GM12878 (cell line): Measurements from ENCODE around the gene CCDC57. TPM values are rescaled to one million over a fixed set of nuclear protein-coding genes. Genes with fewer than 3 reads are reported as not detected.

Experiments
- ATAC-seq: fragments of 200-7000 bp; cut with Tn5 transposase; 3 replicates; pipeline ENCODE4 v1.9.1; 2020; ENCODE audit warnings: mild to moderate bottlenecking, moderate library complexity
- BruUV-seq: library from RNA; stranded (reverse); fragments of 400-500 nt; replicated peaks from 2 replicates; lab custom pipeline; 2021; lab: Mats Ljungman, UMichigan
- CTCF ChIA-PET: fragments of 300-600 bp; sonication (Branson Sonifier 250); formaldehyde crosslinking; extraction: SDS; loops from one replicate; lab custom pipeline; 2021; ENCODE audit warnings: inconsistent platforms; lab: Yijun Ruan, JAX
- POLR2A ChIA-PET: fragments of 350-600 bp; formaldehyde crosslinking; extraction: SDS; loops from one replicate; lab custom pipeline; 2021; ENCODE audit warnings: inconsistent platforms; lab: Charles Lee
- RAD21 ChIA-PET: fragments of 300-600 bp; sonication (Branson Sonifier 250); formaldehyde crosslinking; loops from one replicate; lab custom pipeline; 2023; ENCODE audit warnings: antibody characterized with exemption; ENCODE audit not compliant: unreplicated experiment; lab: Charles Lee
- SMC1A ChIA-PET: fragments of 300-600 bp; sonication (Branson Sonifier 250); formaldehyde crosslinking; loops from one replicate; lab custom pipeline; 2023; ENCODE audit not compliant: unreplicated experiment, uncharacterized antibody; lab: Charles Lee
- DNase-seq: peaks from one replicate; pipeline ENCODE4 v3.0.0-alpha.2; 2011; ENCODE audit warnings: low read depth, low spot score
- FAIRE-seq: peaks from 3 replicates; lab custom pipeline; 2011; peaks lifted over from hg19 to GRCh38; lab: Jason Lieb, UNC
- H2AFZ ChIP-seq: 2 replicates; pipeline ENCODE4 v1.6.0; 2011; ENCODE audit warnings: low read depth, low read length, control low read depth; ENCODE audit not compliant: control insufficient read depth
- H3K27ac ChIP-seq: 2 replicates; pipeline ENCODE4 v1.5.1; 2011; ENCODE audit warnings: control low read depth; ENCODE audit not compliant: control insufficient read depth, insufficient read depth
- H3K27me3 ChIP-seq, 2 experiments: replicated peaks in 1 of 2; 2 replicates each; pipeline versions ENCODE4 v1.6.0 to v1.6.1; 2011; ENCODE audit warnings: low read length in 1 of 2; ENCODE audit not compliant: control insufficient read depth in 2 of 2, insufficient read depth in 2 of 2
- H3K36me3 ChIP-seq, 2 experiments: 2 replicates each; pipeline ENCODE4 v1.5.1; 2011; ENCODE audit warnings: low read length in 1 of 2; ENCODE audit not compliant: control insufficient read depth in 2 of 2, insufficient read depth in 2 of 2
- H3K4me1 ChIP-seq: 2 replicates; pipeline ENCODE4 v1.6.1; 2011; ENCODE audit warnings: mild to moderate bottlenecking, low read length, moderate library complexity, mixed read lengths; ENCODE audit not compliant: control insufficient read depth, insufficient read depth
- H3K4me2 ChIP-seq: 2 replicates; pipeline ENCODE4 v1.6.0; 2011; ENCODE audit warnings: control low read depth; ENCODE audit not compliant: control insufficient read depth, insufficient read depth
- H3K4me3 ChIP-seq: fragments of 200-600 bp; sonication (generic); 2 replicates; pipeline ENCODE4 v1.5.1; 2016
- H3K79me2 ChIP-seq: 2 replicates; pipeline ENCODE4 v1.6.0; 2011; ENCODE audit warnings: low read length; ENCODE audit not compliant: control insufficient read depth, insufficient read depth
- H3K9ac ChIP-seq: 2 replicates; pipeline ENCODE4 v1.8.0; 2011; ENCODE audit warnings: low read length, control low read depth, mixed read lengths; ENCODE audit not compliant: control insufficient read depth, insufficient read depth
- H3K9me3 ChIP-seq: replicated peaks from 3 replicates; pipeline ENCODE4 v1.5.1; 2011; ENCODE audit warnings: mild to moderate bottlenecking, low read length; ENCODE audit not compliant: control insufficient read depth, insufficient read depth
- H4K20me1 ChIP-seq: 2 replicates; pipeline ENCODE4 v1.6.0; 2011; ENCODE audit not compliant: control insufficient read depth, insufficient read depth
- BHLHE40 ChIP-seq, 2 experiments: fragments of 450-650 bp in 1 of 2; IDR thresholded peaks; 2 replicates each; pipeline ENCODE4 v1.6.1; 2011 to 2017; ENCODE audit warnings: low read depth in 2 of 2, borderline replicate concordance in 1 of 2, improper control_type of control experiment in 1 of 2, low read length in 1 of 2, mild to moderate bottlenecking in 1 of 2
- BRCA1 ChIP-seq: IDR thresholded peaks from 2 replicates; pipeline ENCODE4 v1.6.1; 2011; ENCODE audit warnings: low read depth, low read length, improper control_type of control experiment
- CBX3 ChIP-seq: fragments of 200-600 bp; sonication (generic); IDR thresholded peaks from 2 replicates; pipeline ENCODE4 v1.6.1; 2016; ENCODE audit warnings: low read depth, borderline replicate concordance
- NFYB ChIP-seq: IDR thresholded peaks from 2 replicates; pipeline ENCODE4 v1.6.1; 2011; ENCODE audit warnings: low read depth, mild to moderate bottlenecking, low read length, improper control_type of control experiment, moderate library complexity; ENCODE audit not compliant: insufficient read depth
- NR2F1 ChIP-seq: fragments of 450-650 bp; conservative IDR thresholded peaks from 2 replicates; pipeline ENCODE4 v1.6.1; 2017; ENCODE audit warnings: mild to moderate bottlenecking
- PBX3 ChIP-seq: IDR thresholded peaks from 2 replicates; pipeline ENCODE4 v1.6.1; 2011; ENCODE audit warnings: mild to moderate bottlenecking, low read depth, low read length, moderate library complexity; ENCODE audit not compliant: insufficient replicate concordance
- PML ChIP-seq: IDR thresholded peaks from 2 replicates; pipeline ENCODE4 v1.6.1; 2012; ENCODE audit warnings: low read length, inconsistent platforms
- TCF12 ChIP-seq: IDR thresholded peaks from 2 replicates; pipeline ENCODE4 v1.6.1; 2011; ENCODE audit warnings: low read depth, mild to moderate bottlenecking, low read length
- ZNF217 ChIP-seq: fragments of 450-650 bp; IDR thresholded peaks from 2 replicates; pipeline ENCODE4 v1.6.1; 2017; ENCODE audit warnings: antibody characterized with exemption, mild to moderate bottlenecking
- ZSCAN29 ChIP-seq: fragments of 450-650 bp; IDR thresholded peaks from 2 replicates; pipeline ENCODE4 v1.6.1; 2017; ENCODE audit warnings: mild to moderate bottlenecking, moderate library complexity
- WGBS: methylation state at CpG from one replicate; pipeline ENCODE4 v1.1.6; 2016; ENCODE audit warnings: low lambda C conversion rate; ENCODE audit not compliant: insufficient replicate concordance, insufficient coverage; ENCODE audit errors: missing lambda C conversion rate; 5-methylcytosine and 5-hydroxymethylcytosine counted together
- in situ Hi-C: fragments of 300-500 bp; cut with MboI; formaldehyde crosslinking; loops from 9 replicates; pipeline ENCODE4 v1.14.3; 2018; ENCODE audit warnings: mixed read lengths
- intact Hi-C: fragments of 100-400 bp; cut with micrococcal nuclease; formaldehyde crosslinking; loops from one replicate; pipeline ENCODE4 v1.14.2; 2022; ENCODE audit not compliant: unreplicated experiment
- polyA plus RNA-seq, 11 experiments: library from polyadenylated mRNA; depleted of rRNA in 4 of 11; unstranded in 6 of 11; stranded (reverse) in 5 of 11; fragments of >200 nt; fragmentation: Nextera tagmentation in 4 of 11; fragmentation: Illumina TruSeq in 1 of 11; extraction: Ambion mirVana in 4 of 11; extraction: Trizol in 1 of 11; gene quantifications; 1 replicate in 1 of 11; 2 replicates in 10 of 11; pipeline versions ENCODE4 v1.2.1 to v1.2.3, GENCODE V29; 2011 to 2016; ENCODE audit warnings: inconsistent platforms in 2 of 11, missing spikeins in 2 of 11, low read depth in 1 of 11
- total RNA-seq, 4 experiments: library from RNA; depleted of rRNA in 3 of 4; stranded (reverse); fragments of >200 nt in 3 of 4; fragmentation: Illumina TruSeq in 1 of 4; extraction: Trizol in 1 of 4; gene quantifications; 2 replicates each; pipeline versions ENCODE4 v1.2.1 to v1.2.3, GENCODE V29; 2013 to 2021
- TF ChIP-seq, protein P1 (sequence below): fragments of 450-650 bp; IDR thresholded peaks from 2 replicates; pipeline ENCODE4 v1.6.1; 2016; ENCODE audit warnings: mild to moderate bottlenecking

CCDC57 gene
- total and polyA plus RNA-seq, 10 of the 15 experiments (the other 5 are each of a cell fraction or from before 2014, with no cell fraction given): 5.4 to 123 (median 45.8) TPM

DNA sequence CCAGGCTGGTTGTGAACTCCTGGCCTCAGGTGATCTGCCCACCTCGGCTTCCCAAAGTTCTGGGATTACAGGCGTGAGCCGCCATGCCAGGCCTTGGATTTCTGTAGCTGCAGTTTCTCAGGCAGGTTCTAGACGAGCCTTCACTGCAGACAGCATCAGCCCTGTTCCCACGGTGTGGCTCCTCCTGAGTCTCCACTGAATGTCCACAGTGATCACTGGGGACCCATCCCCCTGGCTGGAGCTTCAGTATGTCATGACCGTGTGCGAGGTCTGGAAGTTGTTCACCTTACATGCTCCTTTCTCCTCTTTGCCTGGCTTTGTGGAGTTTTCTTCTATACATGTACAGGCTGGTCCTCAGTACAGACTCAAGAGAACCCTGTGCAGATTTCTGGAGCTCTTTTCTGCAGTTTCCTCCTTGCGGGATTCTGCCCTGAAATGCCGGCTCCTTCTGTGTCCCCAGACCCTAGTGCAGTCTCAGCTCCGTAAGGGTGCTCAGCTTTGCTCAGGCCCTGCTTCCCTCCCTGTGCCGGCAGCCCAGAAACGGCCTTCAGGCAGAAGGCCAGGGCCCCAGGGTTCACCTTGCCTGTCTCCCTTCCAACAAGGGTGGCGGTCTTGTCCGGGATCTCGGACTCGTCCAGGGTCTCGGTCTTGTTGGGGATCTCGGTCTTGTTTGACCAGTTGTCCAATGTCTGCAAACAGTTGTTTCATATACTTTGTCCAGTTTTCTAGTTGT lies 100.3 kb downstream of the CCDC57 start:
- no peak overlapping the region for H3K4me3 ChIP-seq
- WGBS: 79% methylated on average over 18 of the region's 18 CpGs
- ChIA-PET RAD21 (no interaction called here), CTCF (no interaction called here)
- ATAC-seq (no peak), DNase-seq (no peak)
- no peak overlapping the region for H3K9ac ChIP-seq
- H2AFZ ChIP-seq: no peak overlapping the region
- no peak overlapping the region for H3K27ac ChIP-seq
- BruUV-seq: no TSS peak
- H3K9me3 ChIP-seq: no peaks in the 10 kb centered on the region
- no peaks in the 10 kb centered on the region for H3K79me2 ChIP-seq
- no peaks in the 10 kb centered on the region for H3K36me3 ChIP-seq
- no peaks in the 10 kb centered on the region for H3K27me3 ChIP-seq
- intact Hi-C loops: no loop called here
- TF ChIP-seq NR2F1 (no peak), TCF12 (no peak)
- TF ChIP-seq, all 136 proteins: peak for 0
- no peaks in the 10 kb centered on the region for H4K20me1 ChIP-seq
- peaks cover 1% of the 10 kb centered on the region for H3K4me1 ChIP-seq
- ChIA-PET SMC1A (interaction anchor here (0.6 kb wide), 1 partner anchor 308 kb away, joined by 3 read pairs; no protein-coding TSS in a partner anchor), POLR2A (no interaction called here)
- no peak overlapping the region for H3K4me2 ChIP-seq
- in situ Hi-C loops: no loop called here
- FAIRE-seq: no peak

GRCh38 chr17:82110298-82110697 lies 102.3 kb downstream of the CCDC57 start:
- DNase-seq: no peak
- 38% methylated on average over 3 of the region's 3 CpGs for WGBS
- no peak overlapping the region for H3K27ac ChIP-seq
- no peak overlapping the region for H2AFZ ChIP-seq
- H3K4me3 ChIP-seq: no peak overlapping the region
- H4K20me1 ChIP-seq: no peaks in the 10 kb centered on the region
- no peaks in the 10 kb centered on the region for H3K27me3 ChIP-seq
- in situ Hi-C loops: no loop called here
- no peak overlapping the region for H3K9ac ChIP-seq
- FAIRE-seq: no peak
- H3K4me2 ChIP-seq: no peak overlapping the region
- no peak for ATAC-seq
- BruUV-seq: no TSS peak
- RAD21 ChIA-PET: no interaction called here
- peaks cover 17% of the 10 kb centered on the region for H3K4me1 ChIP-seq
- SMC1A ChIA-PET: no interaction called here
- H3K9me3 ChIP-seq: no peaks in the 10 kb centered on the region
- intact Hi-C loops: no loop called here
- CTCF ChIA-PET: no interaction called here
- POLR2A ChIA-PET: no interaction called here
- peaks cover 11% of the 10 kb centered on the region for H3K79me2 ChIP-seq
- no peaks in the 10 kb centered on the region for H3K36me3 ChIP-seq
- TF ChIP-seq NFYB (no peak), ZSCAN29 (no peak), CBX3 (no peak), ZNF217 (no peak), BRCA1 (no peak), PML (no peak), PBX3 (no peak), BHLHE40 (IDR thresholded peaks at IDR 0.05; ENCODE audit: borderline replicate concordance in 1 of 2, low read depth in 2 of 2, low read length in 1 of 2) (no peak)
- TF ChIP-seq, protein P1, sequence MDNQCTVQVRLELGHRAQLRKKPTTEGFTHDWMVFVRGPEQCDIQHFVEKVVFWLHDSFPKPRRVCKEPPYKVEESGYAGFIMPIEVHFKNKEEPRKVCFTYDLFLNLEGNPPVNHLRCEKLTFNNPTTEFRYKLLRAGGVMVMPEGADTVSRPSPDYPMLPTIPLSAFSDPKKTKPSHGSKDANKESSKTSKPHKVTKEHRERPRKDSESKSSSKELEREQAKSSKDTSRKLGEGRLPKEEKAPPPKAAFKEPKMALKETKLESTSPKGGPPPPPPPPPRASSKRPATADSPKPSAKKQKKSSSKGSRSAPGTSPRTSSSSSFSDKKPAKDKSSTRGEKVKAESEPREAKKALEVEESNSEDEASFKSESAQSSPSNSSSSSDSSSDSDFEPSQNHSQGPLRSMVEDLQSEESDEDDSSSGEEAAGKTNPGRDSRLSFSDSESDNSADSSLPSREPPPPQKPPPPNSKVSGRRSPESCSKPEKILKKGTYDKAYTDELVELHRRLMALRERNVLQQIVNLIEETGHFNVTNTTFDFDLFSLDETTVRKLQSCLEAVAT: no peak
